Measurements from ENCODE around the gene NR2F6.

Gene NR2F6

GRCh38 chr19:17268754-17269153 lies 23.0 kb upstream of the NR2F6 start:
- TF ChIP-seq, protein P1, sequence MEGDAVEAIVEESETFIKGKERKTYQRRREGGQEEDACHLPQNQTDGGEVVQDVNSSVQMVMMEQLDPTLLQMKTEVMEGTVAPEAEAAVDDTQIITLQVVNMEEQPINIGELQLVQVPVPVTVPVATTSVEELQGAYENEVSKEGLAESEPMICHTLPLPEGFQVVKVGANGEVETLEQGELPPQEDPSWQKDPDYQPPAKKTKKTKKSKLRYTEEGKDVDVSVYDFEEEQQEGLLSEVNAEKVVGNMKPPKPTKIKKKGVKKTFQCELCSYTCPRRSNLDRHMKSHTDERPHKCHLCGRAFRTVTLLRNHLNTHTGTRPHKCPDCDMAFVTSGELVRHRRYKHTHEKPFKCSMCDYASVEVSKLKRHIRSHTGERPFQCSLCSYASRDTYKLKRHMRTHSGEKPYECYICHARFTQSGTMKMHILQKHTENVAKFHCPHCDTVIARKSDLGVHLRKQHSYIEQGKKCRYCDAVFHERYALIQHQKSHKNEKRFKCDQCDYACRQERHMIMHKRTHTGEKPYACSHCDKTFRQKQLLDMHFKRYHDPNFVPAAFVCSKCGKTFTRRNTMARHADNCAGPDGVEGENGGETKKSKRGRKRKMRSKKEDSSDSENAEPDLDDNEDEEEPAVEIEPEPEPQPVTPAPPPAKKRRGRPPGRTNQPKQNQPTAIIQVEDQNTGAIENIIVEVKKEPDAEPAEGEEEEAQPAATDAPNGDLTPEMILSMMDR (IDR thresholded peaks at IDR 0.05), result no peak

GRCh38 chr19:17266975-17267788 lies 21.5 kb upstream of the NR2F6 start, which contains the start of gene BABAM1:
Gene BABAM1 (plus strand): TSS chr19:17267443. CDS start chr19:17268807, 1,364 bp downstream.
- TF ChIP-seq, protein P1 (IDR thresholded peaks at IDR 0.05), result no peak

DNA sequence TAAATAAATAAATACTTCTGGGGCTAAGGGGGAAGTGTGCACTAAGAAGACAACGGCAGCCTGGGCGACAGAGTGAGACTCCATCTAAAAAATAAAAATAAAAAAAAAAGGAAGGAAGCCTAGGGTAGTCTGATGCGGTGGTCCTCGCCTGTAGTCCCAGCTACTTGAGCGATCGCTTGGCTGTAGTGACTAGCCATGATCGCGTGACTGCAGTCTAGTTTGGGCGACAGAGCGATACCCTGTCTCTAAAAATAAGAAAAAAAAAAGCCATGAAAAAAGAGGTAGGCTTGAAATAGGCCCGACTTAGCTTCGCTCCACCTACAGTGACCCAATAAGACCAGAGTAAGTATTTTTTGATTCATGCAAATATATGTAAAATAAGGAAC lies 20.9 kb upstream of the NR2F6 start:
- TF ChIP-seq, protein P1 (IDR thresholded peaks at IDR 0.05), result no peak

DNA sequence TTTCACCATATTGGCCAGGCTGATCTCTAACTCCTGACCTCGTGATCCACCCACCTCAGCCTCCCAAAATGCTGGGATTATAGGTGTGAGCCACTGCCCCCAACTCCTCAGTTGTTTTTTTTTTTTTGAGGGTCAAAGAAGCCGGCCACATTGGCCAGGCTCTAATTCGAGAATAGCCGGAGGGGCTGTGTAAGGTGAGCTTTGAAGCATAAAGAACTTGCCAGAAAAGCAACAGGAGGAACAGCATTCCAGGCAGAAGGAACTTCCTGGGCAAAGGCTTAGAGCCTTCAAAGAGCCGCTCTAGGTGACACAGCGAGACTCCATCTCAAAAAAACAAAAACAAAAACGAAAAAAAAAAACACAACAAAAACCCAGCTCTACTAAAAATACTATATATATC lies 20.3 kb upstream of the NR2F6 start:
- TF ChIP-seq, protein P1 (IDR thresholded peaks at IDR 0.05), result no peak

- TF ChIP-seq, protein P1 (IDR thresholded peaks at IDR 0.05), result no peak
Measured at GRCh38 chr19:17264641-17264979, 18.9 kb upstream of the NR2F6 start, which contains the start of gene USHBP1. Gene USHBP1 (minus strand): TSS chr19:17264745. CDS start chr19:17264299, 446 bp downstream.

GRCh38 chr19:17263712-17264640 lies 18.3 kb upstream of the NR2F6 start:
- TF ChIP-seq, protein P1 (IDR thresholded peaks at IDR 0.05), result no peak

GRCh38 chr19:17262557-17262956 lies 16.8 kb upstream of the NR2F6 start:
- TF ChIP-seq, protein P1 (IDR thresholded peaks at IDR 0.05), result no peak

Data from LNCAP (cell line).